ENCODE data around the gene SYT11. TPM values are rescaled to one million over a fixed set of nuclear protein-coding genes. Genes with fewer than 3 reads are reported as not detected.

Gene SYT11
- total RNA-seq, 1 experiment from 2014 or later: 6.1 TPM

GRCh38 chr1:155910621-155911121 lies 51.3 kb downstream of the SYT11 start (continued):
- TF ChIP-seq, protein P1, sequence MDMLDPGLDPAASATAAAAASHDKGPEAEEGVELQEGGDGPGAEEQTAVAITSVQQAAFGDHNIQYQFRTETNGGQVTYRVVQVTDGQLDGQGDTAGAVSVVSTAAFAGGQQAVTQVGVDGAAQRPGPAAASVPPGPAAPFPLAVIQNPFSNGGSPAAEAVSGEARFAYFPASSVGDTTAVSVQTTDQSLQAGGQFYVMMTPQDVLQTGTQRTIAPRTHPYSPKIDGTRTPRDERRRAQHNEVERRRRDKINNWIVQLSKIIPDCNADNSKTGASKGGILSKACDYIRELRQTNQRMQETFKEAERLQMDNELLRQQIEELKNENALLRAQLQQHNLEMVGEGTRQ (CRISPR knock-in tag; IDR thresholded peaks at IDR 0.05): peak; percentile 75
- no peak for TF ChIP-seq CREM (CRISPR knock-in tag; IDR thresholded peaks at IDR 0.05)
- TF ChIP-seq, protein P2, sequence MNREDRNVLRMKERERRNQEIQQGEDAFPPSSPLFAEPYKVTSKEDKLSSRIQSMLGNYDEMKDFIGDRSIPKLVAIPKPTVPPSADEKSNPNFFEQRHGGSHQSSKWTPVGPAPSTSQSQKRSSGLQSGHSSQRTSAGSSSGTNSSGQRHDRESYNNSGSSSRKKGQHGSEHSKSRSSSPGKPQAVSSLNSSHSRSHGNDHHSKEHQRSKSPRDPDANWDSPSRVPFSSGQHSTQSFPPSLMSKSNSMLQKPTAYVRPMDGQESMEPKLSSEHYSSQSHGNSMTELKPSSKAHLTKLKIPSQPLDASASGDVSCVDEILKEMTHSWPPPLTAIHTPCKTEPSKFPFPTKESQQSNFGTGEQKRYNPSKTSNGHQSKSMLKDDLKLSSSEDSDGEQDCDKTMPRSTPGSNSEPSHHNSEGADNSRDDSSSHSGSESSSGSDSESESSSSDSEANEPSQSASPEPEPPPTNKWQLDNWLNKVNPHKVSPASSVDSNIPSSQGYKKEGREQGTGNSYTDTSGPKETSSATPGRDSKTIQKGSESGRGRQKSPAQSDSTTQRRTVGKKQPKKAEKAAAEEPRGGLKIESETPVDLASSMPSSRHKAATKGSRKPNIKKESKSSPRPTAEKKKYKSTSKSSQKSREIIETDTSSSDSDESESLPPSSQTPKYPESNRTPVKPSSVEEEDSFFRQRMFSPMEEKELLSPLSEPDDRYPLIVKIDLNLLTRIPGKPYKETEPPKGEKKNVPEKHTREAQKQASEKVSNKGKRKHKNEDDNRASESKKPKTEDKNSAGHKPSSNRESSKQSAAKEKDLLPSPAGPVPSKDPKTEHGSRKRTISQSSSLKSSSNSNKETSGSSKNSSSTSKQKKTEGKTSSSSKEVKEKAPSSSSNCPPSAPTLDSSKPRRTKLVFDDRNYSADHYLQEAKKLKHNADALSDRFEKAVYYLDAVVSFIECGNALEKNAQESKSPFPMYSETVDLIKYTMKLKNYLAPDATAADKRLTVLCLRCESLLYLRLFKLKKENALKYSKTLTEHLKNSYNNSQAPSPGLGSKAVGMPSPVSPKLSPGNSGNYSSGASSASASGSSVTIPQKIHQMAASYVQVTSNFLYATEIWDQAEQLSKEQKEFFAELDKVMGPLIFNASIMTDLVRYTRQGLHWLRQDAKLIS (CRISPR knock-in tag; IDR thresholded peaks at IDR 0.05; ENCODE audit: borderline replicate concordance): no peak
- TF ChIP-seq CBFB (CRISPR knock-in tag; IDR thresholded peaks at IDR 0.05; ENCODE audit: low read depth): no peak
- TF ChIP-seq SMAD3 (CRISPR knock-in tag; IDR thresholded peaks at IDR 0.05; ENCODE audit: borderline replicate concordance): no peak
- no peak for TF ChIP-seq SMAD4 (CRISPR knock-in tag; IDR thresholded peaks at IDR 0.05)
- no peak for TF ChIP-seq RELA (CRISPR knock-in tag; IDR thresholded peaks at IDR 0.05; ENCODE audit: borderline replicate concordance)
- TF ChIP-seq IRF2 (CRISPR knock-in tag; IDR thresholded peaks at IDR 0.05; ENCODE audit: borderline replicate concordance, low read depth): no peak
- no peak for TF ChIP-seq ATF1 (CRISPR knock-in tag; IDR thresholded peaks at IDR 0.05)

- peaks cover 59% of the 10 kb centered on the region for H3K36me3 Mint-ChIP-seq
- CTCF ChIA-PET: interaction anchor here (0.8 to 1.6 kb wide), 2 partner anchors 78 to 155 kb away, joined by 3 read pairs; no protein-coding TSS in a partner anchor
- ATAC-seq: peak; percentile 93
- no peaks in the 10 kb centered on the region for H3K9me3 Mint-ChIP-seq
- POLR2A ChIA-PET: no interaction called here
- peak; percentile 89 for DNase-seq (ENCODE audit: low spot score)
- peak within 1 kb of the TSS; percentile 97 for H3K27ac Mint-ChIP-seq
- no peaks in the 10 kb centered on the region for H3K27me3 Mint-ChIP-seq (ENCODE audit: low read depth)
- peak within 1 kb of the TSS; percentile 95 for H3K4me3 Mint-ChIP-seq
- peaks cover 13% of the 10 kb centered on the region for H3K4me1 Mint-ChIP-seq
- TF ChIP-seq NR1H2 (CRISPR knock-in tag; IDR thresholded peaks at IDR 0.05): no peak
- TF ChIP-seq ARID4B (CRISPR knock-in tag; IDR thresholded peaks at IDR 0.05; ENCODE audit: borderline replicate concordance): no peak
- TF ChIP-seq CREB1 (CRISPR knock-in tag; IDR thresholded peaks at IDR 0.05): no peak
- TF ChIP-seq ZNF138 (CRISPR knock-in tag; conservative IDR thresholded peaks at IDR 0.05): no peak
- TF ChIP-seq CREM (CRISPR knock-in tag; IDR thresholded peaks at IDR 0.05): peak; percentile 61; the same call in 1 of the 2 replicates
- TF ChIP-seq ZNF416 (CRISPR knock-in tag; IDR thresholded peaks at IDR 0.05): no peak
- TF ChIP-seq, protein P3, sequence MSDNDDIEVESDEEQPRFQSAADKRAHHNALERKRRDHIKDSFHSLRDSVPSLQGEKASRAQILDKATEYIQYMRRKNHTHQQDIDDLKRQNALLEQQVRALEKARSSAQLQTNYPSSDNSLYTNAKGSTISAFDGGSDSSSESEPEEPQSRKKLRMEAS (CRISPR knock-in tag; IDR thresholded peaks at IDR 0.05): no peak
- TF ChIP-seq HMGA2 (CRISPR knock-in tag; IDR thresholded peaks at IDR 0.05): no peak
- no peak for TF ChIP-seq JUN (CRISPR knock-in tag; IDR thresholded peaks at IDR 0.05)
- 0 out of 2 replicates have a peak, but pooled peaks have one; percentile 48 for TF ChIP-seq FOXP1 (CRISPR knock-in tag; IDR thresholded peaks at IDR 0.05; ENCODE audit: borderline replicate concordance)
- TF ChIP-seq RELA (CRISPR knock-in tag; IDR thresholded peaks at IDR 0.05; ENCODE audit: borderline replicate concordance): no peak
- TF ChIP-seq NFYB (CRISPR knock-in tag; conservative IDR thresholded peaks at IDR 0.05; ENCODE audit: low read depth): no peak
- TF ChIP-seq ZBTB43 (CRISPR knock-in tag; IDR thresholded peaks at IDR 0.05): no peak
- TF ChIP-seq ZNF219 (CRISPR knock-in tag; IDR thresholded peaks at IDR 0.05; ENCODE audit: borderline replicate concordance): no peak
- TF ChIP-seq, protein P1 (CRISPR knock-in tag; IDR thresholded peaks at IDR 0.05): 0 out of 2 replicates have a peak, but pooled peaks have one; percentile 4
Measured at GRCh38 chr1:155911156-155912055, 52.0 kb downstream of the SYT11 start, which contains the start of gene RIT1. Gene RIT1, minus strand, starts transcription at chr1:155911349. Its CDS starts 588 bp downstream, at chr1:155910761.
